SK-N-DZ (cell line): ENCODE measurements around the gene LKAAEAR1.
"Not testable (repeated sequence)": the region's sequence is repeated elsewhere in the genome, so short reads cannot be mapped to it uniquely, and the experiment has no call there.

Experiments
- DNase-seq: peaks from one replicate; pipeline ENCODE4 v3.0.0-alpha.2; 2015; ENCODE audit warnings: low spot score

LKAAEAR1 gene

DNA sequence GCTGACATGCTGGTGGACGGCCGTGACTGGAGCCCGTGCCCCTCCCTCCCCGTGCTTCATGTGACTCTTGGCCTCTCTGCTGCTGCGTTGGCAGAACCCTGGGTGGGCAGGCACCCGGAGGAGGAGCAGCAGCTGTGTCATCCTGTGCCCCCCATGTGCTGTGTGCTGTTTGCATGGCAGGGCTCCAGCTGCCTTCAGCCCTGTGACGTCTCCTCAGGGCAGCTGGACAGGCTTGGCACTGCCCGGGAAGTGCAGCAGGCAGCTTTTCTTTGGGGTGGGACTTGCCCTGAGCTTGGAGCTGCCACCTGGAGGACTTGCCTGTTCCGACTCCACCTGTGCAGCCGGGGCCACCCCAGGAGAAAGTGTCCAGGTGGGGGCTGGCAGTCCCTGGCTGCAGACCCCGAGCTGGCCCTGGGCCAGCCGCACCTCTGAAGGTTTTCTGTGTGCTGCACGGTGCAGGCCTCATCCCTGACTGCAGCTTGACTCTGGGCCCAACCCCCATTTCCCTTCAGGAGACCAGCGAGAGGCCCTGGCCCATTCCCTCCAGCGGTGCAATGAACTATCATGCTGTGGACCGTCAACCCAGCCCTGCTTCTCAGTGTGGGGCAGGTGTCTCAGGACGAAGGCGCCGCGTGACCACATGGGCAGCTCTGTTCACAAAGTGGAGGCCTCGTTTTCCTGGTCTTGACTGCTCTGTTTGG, 15.0 kb upstream of the LKAAEAR1 start:
- DNase-seq: no peak

DNA sequence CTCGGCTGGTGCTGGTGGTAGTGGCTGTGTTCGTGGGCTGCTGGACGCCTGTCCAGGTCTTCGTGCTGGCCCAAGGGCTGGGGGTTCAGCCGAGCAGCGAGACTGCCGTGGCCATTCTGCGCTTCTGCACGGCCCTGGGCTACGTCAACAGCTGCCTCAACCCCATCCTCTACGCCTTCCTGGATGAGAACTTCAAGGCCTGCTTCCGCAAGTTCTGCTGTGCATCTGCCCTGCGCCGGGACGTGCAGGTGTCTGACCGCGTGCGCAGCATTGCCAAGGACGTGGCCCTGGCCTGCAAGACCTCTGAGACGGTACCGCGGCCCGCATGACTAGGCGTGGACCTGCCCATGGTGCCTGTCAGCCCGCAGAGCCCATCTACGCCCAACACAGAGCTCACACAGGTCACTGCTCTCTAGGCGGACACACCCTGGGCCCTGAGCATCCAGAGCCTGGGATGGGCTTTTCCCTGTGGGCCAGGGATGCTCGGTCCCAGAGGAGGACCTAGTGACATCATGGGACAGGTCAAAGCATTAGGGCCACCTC, 14.3 kb upstream of the LKAAEAR1 start:
- DNase-seq: no peak

- DNase-seq: no peak
Measured at GRCh38 chr20:64096535-64096934, 12.3 kb upstream of the LKAAEAR1 start.

GRCh38 chr20:64095927-64096326, 11.7 kb upstream of the LKAAEAR1 start:
- DNase-seq: no peak

DNA sequence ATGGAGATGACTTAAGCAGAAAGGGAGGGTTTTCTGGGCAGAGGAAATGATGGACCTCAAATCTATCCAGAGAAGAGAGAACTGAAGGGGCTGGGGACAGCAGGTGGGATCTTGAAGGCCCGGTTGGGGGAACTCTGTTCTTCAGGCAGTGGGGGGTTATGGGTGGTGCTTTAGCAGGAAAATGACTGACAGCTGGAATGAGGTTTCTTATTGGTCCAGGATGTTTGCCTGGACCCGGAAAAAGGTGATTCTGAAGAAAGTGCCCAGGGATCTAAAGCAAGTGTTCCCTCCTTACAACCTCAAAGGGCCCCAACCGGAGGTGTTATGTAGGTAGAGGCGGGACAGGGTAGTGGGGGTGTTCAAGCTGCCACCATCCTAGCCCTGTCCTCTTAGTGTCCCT, 11.3 kb upstream of the LKAAEAR1 start:
- no peak for DNase-seq

- peak; percentile 90 for DNase-seq
Measured at GRCh38 chr20:64093013-64093503, 8.9 kb upstream of the LKAAEAR1 start.

DNA sequence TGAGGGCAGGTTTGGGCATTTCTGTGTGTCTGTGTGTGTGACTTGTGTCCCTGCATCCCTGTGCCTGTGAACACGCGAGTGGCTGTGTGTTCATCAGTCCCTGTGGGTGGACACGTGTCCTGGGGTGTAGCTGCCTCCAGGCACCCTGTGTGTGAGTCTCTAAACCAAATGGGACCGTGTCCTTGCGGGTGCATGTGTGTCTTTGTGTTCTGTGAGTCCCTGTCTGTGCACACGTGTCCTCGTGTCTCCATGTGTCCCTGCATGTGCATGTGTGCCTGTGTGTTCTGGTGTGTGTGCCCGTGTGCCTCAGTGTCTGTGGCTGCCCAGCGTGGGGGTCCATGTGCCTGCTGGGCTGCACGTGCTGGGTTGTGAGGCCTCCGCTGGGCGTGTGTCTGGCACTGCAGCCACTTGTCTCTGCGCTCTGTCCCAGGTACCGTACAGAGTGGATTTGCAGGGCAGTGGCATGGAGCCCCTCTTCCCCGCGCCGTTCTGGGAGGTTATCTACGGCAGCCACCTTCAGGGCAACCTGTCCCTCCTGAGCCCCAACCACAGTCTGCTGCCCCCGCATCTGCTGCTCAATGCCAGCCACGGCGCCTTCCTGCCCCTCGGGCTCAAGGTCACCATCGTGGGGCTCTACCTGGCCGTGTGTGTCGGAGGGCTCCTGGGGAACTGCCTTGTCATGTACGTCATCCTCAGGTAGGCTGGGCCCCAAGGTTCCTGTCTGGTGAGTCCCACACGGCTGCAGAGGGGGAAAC, 8.2 kb upstream of the LKAAEAR1 start:
- peak; percentile 67 for DNase-seq

- peak; percentile 77 for DNase-seq
Measured at GRCh38 chr20:64091770-64092169, 7.6 kb upstream of the LKAAEAR1 start.

DNA sequence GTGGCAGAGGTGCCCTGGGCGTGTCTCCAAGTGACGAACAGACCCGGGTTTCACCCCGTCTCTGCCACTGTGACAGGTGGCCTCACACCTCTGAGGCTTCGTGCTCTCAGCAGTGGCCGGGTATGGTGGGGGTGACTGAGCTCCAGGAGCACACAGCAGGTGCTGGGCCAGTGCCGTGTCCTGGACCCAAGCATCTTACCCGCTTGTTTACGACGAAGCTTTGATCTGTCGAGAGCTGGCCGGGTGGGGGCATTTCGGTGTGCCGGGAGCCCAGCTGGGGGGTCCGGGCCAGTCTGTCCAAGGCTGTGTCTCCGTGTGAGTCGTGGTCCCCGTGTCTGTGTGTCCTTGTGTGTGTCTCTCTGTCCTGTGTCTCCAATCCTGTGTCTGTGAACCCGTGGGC, 7.1 kb upstream of the LKAAEAR1 start:
- DNase-seq: no peak

GRCh38 chr20:64090165-64090564, 6.0 kb upstream of the LKAAEAR1 start:
- DNase-seq: peak; percentile 96

DNA sequence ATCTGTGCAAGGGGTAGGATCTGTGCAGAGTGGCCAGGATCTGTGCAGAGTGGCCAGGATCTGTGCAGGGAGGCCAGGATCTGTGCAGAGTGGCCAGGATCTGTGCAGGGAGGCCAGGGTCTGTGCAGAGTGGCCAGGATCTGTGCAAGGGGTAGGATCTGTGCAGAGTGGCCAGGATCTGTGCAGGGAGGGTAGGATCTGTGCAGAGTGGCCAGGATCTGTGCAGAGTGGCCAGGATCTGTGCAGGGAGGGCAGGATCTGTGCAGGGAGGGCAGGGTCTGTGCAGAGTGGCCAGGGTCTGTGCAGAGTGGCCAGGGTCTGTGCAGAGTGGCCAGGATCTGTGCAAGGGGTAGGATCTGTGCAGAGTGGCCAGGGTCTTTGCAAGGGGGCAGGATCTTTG, 4.4 kb upstream of the LKAAEAR1 start:
- not testable (repeated sequence) for DNase-seq

GRCh38 chr20:64087226-64087825, 3.1 kb upstream of the LKAAEAR1 start:
- DNase-seq: not testable (repeated sequence)

- DNase-seq: no peak
Measured at GRCh38 chr20:64086801-64087200, 2.6 kb upstream of the LKAAEAR1 start.

DNA sequence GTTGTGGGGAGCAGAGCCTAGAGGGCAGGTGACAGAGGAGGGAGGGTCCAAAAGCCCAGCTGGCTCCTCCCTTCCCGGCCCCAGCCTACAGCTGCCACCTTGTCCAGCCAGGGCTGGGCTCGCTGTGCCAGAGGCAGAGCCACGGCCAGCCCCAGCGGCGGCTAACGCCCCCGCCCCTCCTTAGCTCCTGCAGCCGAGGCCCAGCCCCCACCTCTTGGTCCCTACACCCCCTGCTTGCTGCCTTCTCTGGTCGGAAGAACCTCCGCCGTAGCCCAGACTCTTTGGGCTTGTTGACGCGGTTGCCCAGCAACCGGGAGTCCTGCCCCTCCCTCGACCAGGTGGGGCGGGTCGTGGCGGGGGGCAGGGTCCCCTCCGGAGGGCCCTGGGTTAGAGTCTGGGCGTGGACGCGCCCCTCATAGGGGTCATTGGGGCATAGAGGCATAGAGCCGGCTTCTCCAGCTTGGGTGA, 521 bp upstream of the LKAAEAR1 start:
- no peak for DNase-seq

- peak; percentile 91 for DNase-seq
Measured at GRCh38 chr20:64083378-64083803, 807 bp downstream of the LKAAEAR1 start.

DNA sequence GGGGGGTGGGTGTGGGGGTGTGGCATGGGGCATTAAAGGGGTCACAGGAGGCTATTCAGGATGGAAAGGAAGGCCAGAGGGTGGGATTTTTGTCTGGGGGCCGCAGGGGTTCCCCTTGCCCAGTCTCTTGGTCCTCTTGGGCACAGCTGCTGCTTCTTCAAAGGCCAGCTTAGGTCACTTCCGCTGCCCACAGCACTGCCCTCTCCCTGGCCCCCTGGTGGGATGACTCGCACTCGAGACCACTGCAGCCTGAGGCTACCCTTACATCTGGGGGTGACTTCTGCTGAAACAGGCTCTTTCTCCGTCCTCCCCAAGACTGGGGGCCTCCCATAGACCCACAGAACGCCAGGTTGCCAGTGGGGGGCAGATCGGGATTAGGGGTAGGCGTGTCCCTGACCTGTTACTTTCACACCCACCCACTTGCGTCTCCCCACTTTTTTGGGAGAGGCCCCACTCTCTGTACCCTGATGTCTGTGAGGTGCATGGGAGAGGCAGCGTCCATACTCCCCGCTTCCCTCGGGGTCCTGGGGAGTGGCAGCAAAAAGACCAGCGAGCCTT, 1.3 kb downstream of the LKAAEAR1 start:
- no peak for DNase-seq

- no peak for DNase-seq
Measured at GRCh38 chr20:64082126-64082731, 2.0 kb downstream of the LKAAEAR1 start.

- DNase-seq: no peak
Measured at GRCh38 chr20:64081624-64081964, 2.6 kb downstream of the LKAAEAR1 start.

DNA sequence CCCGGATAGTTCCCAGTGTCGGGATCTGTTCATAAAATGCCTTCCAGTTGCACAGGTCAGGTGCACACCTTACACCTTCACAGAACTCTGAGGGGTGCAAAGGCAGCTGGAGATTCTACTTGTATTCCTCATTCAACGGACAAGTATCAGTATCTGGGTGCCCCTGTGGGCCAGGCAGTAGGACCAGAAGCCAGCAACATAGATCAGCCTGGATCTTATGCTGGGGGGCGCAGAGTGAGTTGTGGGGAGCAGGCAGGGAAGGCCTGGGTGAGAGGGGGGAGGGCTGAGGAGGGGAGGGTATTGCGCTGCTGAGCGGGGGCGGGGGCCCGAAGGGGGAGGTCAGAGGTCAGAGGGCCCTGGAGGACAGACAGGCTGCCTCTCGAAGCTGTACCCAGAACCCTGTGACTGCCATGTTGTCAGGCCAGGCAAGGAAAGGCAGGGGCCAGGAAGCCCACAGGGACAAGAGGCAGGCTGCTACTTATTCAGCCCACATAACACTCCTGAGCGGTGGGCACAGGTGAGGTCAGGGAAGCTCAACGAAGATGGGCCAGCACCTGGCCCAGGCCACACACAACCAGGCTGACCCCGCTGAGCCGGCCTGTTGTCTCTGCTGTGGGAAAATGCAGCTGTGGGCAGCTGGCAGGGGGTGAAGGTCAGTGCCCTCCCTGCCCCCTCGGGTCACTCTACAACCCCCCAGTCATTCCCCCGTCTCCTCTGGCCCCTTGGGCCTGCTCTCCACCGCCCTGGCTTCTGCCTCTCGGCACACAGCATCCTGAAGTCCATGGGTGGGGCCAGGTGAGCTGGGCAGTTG, 3.2 kb downstream of the LKAAEAR1 start:
- DNase-seq: no peak

- DNase-seq: no peak
Measured at GRCh38 chr20:64080013-64080812, 4.0 kb downstream of the LKAAEAR1 start, which contains the start of gene OPRL1. TSS of gene OPRL1 (plus strand) at chr20:64080082. CDS start at chr20:64092721, 12,639 bp downstream.
